ENCODE results near the gene DUSP22. TPM values are rescaled to one million over a fixed set of nuclear protein-coding genes. Genes with fewer than 3 reads are reported as not detected.

The DUSP22 gene
- total RNA-seq, 1 donor from 2014 or later: 19.7 TPM

DNA sequence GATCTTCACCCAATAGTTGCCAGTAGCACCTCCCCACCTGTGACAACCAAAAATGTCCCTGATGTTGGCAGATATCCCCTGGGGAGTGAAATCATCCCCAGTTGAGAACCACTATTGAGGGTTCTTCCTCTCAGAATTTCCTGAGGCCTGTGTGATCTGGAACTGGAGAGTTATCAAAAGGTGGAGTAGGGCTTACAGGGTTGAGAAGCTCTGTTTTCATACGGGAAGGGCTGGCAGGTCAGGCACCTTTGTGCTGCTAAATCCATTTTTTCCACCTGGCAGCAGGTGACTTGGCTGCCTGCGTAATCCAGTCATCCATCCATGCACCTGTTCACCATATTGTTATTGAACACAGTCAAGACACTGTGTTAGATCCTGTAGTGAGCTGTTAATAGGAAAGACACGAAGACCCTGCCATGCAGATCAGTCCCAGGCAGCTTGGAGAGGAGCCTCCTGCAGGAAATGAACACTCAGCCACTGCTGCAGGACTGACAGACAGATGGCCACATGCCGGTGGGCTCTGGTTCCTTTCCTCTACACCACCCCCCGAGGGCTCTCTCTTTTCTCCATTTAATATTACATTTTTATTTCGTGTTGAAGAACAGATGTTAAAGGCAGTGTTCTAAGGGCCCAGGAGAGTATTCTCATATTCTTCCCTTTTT is 5.4 kb downstream of the DUSP22 start:
- DNase-seq: no peak

DNA sequence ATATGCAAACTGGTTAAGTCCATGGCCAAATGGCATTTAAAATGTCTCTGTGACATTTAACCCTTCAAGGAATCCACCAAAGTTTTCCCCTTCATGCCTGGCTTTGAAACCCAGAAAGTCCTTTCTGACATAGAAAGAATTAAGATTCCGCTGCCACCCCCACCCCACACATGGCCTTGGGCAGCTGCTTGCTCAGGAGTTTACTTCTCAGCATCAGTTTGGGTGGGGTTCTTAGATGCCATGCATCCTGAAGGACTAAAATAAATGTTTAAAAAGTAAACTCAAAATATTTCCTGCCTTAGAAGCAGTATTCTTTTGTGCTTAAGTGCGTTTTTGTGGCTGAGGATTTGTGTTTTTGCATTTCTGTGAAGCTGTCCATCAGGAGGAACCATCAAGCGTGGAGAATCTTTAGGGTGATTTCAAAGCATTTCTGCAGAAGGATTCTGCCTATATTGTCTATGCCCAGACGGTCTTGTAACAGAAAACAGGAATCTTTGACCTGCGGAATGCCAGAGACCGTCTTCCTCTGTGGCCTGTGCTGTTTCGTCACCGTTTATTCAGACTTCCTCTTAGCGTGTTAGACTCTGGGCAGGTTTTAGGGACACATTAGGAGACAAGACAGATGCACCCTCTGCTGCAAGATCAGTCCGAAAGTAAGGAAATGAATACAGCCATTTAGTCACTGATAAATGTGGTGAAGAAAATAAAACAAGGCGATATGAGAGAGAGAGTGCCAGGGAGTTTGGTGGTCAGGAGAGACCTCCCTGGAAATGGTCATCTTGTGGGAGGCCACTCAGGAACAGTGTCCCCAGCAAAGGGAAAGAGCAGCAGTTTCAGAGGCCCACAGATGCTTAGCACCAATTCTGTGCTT is 6.2 kb downstream of the DUSP22 start:
- no peak for DNase-seq

DNA sequence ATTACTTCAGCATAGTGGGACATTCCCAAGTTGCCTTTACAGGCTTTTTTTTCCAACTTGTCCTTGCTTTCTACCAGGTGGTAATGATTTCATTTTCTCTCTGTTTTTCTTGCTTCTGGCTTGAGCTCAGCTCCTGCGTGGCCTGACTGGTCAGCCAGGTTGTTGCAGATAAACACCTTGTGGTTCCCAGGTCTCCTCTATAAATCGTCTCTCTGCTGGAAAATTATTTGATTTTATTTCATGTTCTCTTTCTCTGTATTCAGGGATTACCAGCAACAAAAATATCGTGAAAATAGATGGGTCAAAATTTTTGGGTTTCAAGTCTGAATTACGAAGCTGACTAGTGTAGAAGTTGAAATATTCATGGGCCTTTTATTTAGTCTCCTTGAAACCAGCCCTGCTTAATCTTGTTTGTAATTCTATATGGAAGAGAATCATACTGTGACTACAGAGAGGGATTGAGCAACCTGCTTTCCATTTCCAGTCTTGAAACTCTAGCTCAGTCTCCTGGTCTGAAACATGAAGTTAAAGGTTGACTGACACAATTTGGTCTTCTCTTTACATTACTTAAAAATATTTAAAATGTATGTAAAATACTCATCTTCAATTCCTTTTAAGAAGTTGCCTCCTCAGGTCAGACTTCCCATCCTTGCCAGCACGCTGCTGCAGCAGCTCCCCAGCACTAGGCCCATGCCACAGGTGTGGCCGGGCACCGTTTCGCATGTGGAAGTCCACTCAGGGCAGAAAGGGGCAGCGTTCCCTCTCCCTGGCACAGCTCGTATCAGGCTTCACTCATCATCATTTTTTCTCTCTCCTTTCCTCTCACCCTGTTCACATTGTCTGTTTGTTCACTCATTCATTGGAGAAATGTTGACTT is 7.1 kb downstream of the DUSP22 start:
- DNase-seq: no peak

DNA sequence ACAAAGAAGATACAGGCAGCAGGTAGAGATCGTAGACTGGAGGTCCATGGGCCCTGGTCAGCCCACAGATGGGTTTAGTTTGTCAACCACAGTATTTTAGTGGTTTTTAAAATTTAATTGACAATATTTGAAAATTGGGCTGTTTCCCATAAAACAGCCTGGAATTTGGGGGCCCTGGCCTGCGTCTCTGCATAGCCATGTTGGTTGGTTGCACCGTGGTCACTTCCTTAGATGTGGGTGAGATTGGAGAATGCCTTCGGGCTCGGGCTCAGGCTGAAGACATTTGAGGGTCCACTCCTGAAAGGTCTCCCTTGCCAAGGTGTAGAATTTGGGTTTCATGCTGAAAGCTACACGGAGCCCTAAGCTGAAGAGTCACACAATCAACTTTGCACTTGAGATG is 7.7 kb downstream of the DUSP22 start:
- DNase-seq: no peak

DNA sequence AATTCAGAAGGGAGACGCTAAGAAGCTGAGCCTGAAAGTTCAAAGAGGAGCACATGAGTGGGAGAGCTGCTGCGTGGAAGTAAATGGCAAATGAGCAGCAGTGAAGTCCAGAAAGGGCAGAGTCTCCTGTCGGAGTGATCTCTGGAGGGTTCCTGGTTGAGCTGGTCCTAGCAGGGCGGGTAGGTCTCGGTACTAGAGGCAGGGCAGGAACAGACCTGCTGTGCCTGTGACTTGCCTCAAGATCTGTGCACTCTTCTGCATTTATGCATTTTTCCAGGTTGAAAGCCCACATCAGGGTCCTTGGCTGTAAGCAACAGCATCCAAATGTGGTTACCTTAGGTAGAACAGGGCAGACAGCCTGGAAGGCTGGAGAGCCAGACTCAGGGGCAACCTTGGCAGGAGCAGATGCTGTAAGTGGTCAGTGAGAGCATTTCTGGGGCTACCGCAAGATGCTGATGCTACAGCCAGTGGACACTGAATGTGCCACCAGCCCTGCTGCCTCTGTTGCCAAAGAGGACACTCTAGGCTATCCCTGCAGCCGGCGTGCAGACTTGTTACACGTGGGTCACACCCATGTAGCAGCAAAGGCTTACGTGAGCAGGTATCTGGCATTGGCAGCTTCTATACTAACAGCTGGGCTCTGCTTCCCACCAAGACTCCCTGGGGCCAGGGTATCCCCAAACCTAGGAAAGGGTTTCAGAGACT is 8.4 kb downstream of the DUSP22 start:
- DNase-seq: no peak

DNA sequence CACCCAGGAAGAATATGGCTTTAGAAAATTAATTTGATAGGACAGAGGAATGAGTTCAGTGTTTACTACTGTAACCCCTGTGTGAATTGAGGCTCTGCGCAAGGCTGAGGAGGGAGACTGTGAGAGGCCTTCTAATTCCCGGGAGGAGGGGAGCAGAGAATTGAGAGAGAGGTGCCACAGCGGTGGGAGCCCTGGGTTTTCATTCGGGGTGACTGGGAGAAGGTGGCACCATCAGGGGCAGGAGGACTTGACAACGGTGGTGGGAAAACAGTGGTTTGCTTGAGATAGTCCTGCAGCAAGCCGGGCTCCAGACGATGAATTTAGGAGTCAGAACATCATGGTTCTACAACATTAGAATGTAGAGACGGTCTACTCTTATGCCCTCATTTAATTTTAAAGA is 9.2 kb downstream of the DUSP22 start:
- DNase-seq: no peak

DNA sequence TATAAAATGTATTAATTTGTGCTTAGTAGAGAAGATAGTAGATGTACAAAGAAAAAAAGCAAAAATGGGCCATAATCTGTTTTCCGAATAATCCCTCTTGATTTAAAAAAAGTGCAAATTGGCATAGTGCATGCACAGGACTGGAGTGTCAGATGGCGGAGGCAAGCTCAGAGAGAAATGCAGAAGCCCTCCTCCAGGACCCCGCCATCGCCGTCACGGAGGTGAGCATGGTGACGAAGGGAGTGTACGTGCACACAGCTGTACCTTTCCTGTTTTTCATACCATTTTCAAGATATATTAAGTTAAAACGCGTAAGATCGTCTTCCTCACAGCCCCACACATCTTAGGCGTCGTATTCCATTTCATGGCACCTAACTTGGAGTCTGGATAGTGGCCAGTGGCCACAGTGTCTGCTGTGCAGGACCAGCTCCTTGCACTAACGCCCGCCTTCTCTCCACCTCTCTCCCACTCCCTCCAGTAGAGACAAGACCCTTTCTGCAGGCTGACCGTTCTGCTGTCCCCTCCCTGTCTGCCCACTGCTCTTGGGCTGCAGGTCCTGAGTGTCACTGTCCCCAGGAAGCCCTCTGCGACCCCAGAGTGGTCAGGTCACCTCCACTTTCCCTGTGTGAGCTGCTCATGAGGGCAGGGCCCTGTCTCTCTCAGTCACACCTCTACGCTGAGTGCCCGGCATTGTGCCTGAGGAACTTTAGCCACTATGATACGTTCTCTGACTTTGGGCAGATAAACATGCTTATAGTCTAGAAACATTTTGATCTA is 9.8 kb downstream of the DUSP22 start:
- no peak for DNase-seq

GRCh38 chr6:302760-303159 is 10.5 kb downstream of the DUSP22 start:
- DNase-seq: no peak

DNA sequence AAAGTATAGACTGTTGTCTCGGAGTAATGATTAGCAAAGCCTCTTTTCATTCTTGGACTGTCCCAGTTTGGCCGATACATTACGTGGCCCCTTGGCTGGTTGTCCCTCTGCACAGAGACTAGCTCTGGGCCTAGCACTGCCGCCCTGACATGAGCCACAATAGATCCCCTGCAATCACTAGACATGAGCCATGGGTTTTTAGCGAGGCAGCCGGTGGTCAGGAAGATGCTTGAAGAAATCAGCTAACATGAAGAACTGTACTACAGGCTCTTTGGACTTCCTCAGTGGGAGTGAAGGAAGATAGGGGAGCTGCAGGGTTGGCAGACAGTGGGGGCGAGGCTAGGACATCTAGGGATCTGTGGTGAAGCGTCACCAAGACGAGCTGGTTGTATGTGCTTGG is 11.0 kb downstream of the DUSP22 start:
- DNase-seq: no peak

GRCh38 chr6:303948-304558 is 11.8 kb downstream of the DUSP22 start:
- DNase-seq: no peak

DNA sequence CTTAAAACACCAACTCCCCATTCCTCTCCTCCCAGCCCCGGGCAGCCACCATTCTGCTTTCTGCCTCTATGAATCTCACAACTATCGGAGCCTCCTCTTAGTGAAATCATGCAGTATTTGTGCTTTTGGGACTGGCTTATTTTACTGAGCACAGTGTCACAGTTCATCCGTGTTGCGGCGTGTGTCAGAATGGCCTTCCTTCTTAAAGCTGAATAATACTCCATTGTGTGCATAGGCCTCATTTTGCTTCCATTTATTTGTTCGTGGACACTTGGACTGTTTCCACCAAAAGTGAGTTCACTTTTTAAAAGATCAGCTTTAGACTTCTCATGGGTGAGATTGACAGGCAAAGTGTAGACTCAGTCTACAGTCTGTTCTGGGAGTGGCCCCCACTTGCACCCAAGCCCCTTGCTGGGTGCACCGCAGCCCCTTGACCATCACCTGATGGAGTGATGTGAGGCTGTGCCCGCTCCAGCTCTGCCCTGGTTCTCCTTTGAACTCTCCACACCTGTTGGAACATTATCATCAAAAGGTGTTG is 12.6 kb downstream of the DUSP22 start:
- no peak for DNase-seq

- DNase-seq: no peak
Measured at GRCh38 chr6:305371-306206, 13.3 kb downstream of the DUSP22 start.

DNA sequence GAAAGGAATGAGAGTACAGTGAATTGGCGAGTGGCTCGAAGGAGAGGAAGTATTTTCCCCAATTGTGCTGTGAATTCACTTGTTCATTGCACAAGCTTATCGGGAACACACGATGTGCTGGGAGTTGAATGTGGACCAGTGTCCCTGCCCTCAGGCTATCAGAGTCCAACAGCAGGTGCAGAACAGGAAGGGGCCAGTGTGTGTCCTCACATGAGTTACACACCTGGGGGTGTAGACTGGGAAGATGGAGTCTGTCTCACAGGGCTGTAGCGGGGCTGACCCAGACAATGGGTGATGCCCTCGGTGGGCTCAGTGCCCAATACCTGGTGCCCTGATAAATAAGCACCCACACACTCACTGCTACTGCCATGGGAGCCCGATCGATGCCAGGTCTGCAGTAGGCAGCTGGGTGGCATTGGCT is 14.4 kb downstream of the DUSP22 start:
- no peak for DNase-seq

- no peak for DNase-seq
Measured at GRCh38 chr6:307065-307814, 15.0 kb downstream of the DUSP22 start.

DNA sequence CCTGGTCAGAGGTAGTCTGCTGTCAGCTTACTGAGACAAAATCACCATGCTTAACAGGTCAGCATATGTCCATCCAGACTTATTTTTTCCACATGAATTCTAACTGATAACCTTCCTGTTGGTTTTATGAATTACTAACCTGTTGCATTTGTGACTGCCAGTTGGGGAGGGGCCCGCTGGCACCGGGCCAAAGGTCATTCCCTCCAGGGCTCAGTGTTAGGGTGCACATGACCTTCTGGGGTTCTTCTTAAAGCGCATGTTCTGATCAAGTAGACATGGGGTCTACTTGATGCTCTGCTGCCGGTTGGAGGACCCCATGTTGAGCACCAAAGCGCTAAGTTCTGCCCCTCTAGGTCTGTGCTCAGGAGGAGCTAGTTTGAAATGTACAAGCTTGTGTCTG is 15.6 kb downstream of the DUSP22 start:
- no peak for DNase-seq

- DNase-seq: no peak
Measured at GRCh38 chr6:308307-308706, 16.0 kb downstream of the DUSP22 start.

GRCh38 chr6:308768-309167 is 16.5 kb downstream of the DUSP22 start:
- no peak for DNase-seq

DNA sequence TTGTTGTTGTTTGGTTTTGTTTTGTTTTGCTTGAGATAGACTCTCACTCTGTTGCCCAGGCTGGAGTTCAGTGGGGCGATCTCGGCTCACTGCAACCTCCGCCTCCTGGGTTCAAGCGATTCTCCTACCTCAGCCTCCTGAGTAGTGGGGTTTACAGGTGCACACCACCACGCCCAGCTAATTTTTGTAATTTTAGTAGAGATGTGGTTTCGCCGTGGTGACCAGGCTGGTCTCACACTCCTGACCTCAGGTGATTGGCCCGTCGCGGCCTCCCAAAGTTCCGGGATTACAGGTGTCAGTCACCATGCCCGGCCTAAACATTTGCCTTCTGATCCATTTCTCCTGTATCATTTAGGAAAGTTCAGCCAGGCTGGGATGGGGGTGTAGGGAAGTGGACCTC is 17.7 kb downstream of the DUSP22 start:
- DNase-seq: no peak

- no peak for DNase-seq
Measured at GRCh38 chr6:310671-311070, 18.4 kb downstream of the DUSP22 start.

All from skin of body (tissue), 2 donors.